ENCODE measurements around the gene ZKSCAN5.
A peak's percentile ranks its signal among the peaks of the same experiment; 100 is the strongest.

ZKSCAN5 gene

DNA sequence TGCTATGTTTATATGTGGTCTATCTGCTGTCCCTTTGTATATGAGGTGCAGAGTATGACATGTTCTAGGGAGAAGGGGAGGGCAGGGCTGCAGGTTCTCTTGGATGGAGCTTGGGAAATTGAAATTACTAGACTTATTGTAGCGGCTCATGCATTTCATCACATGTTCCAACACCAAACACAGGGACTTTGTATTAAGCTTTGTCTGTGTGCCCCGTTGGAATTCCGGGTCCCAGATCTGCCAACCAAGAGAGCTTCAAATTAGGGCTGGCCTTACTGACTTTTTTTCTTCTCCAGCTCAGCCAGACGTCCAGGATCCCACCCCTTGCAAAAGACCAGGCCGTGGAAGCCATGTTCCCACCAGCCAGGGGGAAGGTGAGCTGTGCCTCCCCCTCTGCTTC, 28.4 kb upstream of the ZKSCAN5 start:
- no peak for TF ChIP-seq ZFX (IDR thresholded peaks at IDR 0.05; ENCODE audit: borderline replicate concordance)
- TF ChIP-seq, protein P1, sequence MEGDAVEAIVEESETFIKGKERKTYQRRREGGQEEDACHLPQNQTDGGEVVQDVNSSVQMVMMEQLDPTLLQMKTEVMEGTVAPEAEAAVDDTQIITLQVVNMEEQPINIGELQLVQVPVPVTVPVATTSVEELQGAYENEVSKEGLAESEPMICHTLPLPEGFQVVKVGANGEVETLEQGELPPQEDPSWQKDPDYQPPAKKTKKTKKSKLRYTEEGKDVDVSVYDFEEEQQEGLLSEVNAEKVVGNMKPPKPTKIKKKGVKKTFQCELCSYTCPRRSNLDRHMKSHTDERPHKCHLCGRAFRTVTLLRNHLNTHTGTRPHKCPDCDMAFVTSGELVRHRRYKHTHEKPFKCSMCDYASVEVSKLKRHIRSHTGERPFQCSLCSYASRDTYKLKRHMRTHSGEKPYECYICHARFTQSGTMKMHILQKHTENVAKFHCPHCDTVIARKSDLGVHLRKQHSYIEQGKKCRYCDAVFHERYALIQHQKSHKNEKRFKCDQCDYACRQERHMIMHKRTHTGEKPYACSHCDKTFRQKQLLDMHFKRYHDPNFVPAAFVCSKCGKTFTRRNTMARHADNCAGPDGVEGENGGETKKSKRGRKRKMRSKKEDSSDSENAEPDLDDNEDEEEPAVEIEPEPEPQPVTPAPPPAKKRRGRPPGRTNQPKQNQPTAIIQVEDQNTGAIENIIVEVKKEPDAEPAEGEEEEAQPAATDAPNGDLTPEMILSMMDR (IDR thresholded peaks at IDR 0.05) = no peak
- peak overlapping the region; percentile 98 for H3K27ac ChIP-seq

DNA sequence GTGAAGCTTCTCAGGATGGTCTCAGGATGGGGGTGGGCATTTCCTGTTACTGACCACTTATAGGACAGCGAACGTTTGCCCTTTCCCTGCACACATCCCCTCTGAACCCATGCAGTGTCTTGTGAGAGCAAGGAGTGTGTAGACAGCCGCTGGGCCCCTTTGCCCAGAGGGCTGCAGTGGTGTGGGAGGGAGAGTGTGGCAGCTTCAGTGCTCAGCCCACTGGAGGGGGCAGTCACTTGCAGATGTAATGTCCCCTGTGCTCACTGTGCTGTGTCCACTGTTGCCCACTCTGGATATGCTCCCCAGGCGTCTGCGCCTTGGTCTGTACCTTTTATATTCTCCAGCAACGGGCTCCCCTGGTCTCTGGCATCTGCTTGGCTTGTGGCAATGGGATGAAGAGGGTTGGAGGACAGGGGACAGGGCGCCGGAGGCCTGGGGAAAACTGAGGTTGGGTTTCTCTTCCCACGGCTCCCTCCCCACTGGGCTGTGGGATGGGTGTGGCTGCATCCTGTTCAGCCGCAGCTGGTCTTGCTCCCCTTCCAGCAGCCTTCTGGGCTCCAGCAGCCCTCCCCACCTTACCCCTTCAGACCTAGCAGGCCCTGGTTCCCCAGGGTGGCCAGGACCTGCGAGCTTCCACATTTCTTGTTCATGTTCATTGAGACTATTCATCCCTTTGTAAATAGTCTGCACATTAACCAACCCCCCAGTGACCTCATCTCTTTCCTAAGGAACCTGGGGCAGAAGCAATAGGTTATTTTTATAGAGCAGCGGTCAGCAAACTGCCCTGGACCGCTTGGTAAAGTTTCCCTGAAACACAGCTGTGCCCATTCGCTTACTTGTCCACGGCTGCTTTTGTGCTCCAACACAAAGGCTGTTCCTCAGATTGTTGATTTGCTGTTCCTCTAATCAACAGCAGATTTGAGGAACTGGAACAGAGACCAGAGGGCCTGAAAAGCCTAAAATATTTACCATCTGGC, 25.7 kb upstream of the ZKSCAN5 start:
- H3K27ac ChIP-seq = peak overlapping the region; percentile 42
- TF ChIP-seq, protein P1 (IDR thresholded peaks at IDR 0.05) = no peak
- no peak for TF ChIP-seq ZFX (IDR thresholded peaks at IDR 0.05; ENCODE audit: borderline replicate concordance)

DNA sequence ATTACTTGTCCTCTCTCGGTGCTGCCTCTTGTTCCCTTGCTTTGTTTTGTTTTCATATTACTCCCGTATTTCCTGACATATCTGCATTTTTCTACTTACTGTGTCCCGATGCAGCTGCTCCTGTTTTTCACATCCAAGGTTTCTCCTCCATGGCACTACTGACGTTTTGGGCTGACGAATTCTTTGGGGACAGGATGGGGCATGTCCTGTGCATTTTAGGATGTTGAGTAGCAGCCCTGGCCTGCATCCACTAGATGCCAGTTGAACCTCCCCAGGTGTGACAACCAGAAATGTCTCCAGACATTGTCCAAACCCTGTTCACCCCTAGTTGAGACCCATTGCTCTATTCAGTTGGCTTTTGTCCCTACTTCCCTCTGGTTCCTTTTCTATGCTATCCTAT, 19.4 kb upstream of the ZKSCAN5 start:
- H3K27ac ChIP-seq = peak overlapping the region; percentile 39
- TF ChIP-seq, protein P1 (IDR thresholded peaks at IDR 0.05) = no peak
- no peak for TF ChIP-seq ZFX (IDR thresholded peaks at IDR 0.05; ENCODE audit: borderline replicate concordance)

DNA sequence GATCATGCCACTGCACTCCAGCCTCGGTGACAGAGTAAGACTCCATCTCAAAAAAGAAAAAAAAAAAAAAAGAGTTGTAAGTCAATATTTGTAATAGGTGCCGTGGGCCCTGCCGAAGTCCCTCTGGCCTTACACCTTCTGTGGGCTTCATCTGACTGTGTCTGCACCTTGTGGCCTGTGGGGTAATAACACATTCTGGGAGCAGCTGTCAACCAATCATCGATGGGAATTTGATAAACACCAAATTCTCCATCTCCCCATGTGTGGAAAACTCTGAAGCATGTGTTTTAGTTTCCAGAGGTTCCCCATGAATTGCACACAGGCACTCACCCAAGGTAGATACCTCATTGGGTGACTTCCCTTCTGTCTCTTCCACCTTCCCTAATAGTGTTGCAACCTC, 15.2 kb upstream of the ZKSCAN5 start:
- no peak for TF ChIP-seq ZFX (IDR thresholded peaks at IDR 0.05; ENCODE audit: borderline replicate concordance)
- TF ChIP-seq, protein P1 (IDR thresholded peaks at IDR 0.05) = no peak
- H3K27ac ChIP-seq = peak overlapping the region; percentile 31

DNA sequence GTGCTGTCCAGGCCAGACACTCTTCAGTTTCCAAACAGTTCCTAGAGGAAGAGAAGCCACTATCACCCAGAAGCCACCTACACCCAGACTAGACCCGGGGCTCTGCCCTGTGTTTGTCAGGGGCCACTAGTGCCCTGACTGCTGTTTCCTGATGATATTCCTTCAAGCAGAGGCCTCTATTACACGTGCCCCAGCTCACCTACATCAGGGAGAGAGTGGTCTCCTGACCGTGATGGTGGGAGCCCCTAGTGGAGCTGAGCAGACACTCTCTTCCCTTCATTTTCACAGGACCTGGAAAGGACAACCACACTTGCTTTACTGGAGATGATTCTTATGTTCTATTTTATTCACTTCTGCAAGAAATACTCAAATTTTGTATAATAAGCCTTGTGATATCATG, 13.6 kb upstream of the ZKSCAN5 start:
- TF ChIP-seq, protein P1 (IDR thresholded peaks at IDR 0.05) = no peak
- TF ChIP-seq ZFX (IDR thresholded peaks at IDR 0.05; ENCODE audit: borderline replicate concordance) = no peak
- H3K27ac ChIP-seq = 0 out of 2 replicates have a peak overlapping the region, but pooled peaks have one; percentile 31

DNA sequence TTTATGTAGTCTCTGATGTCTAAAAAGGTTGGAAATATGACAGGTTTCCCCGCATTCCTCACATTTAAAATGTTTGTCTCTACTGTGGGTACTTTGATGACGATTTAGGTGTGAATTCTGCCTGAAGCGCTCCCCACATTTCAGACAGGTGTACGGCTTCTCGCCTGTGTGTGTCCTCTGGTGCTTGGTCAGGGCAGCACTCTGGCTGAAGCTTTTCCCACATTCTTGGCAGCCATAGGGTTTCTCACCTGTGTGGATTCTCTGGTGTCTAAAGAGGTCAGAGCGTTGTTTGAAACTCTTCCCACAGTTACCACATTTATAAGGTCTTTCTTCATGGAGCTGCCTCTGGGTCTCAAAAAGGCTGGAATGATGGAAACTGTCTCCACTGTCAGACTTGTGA, 10.6 kb upstream of the ZKSCAN5 start:
- no peak for TF ChIP-seq ZFX (IDR thresholded peaks at IDR 0.05; ENCODE audit: borderline replicate concordance)
- TF ChIP-seq, protein P1 (IDR thresholded peaks at IDR 0.05) = no peak
- H3K27ac ChIP-seq = no peak overlapping the region

Data from 22Rv1 (cell line).